ENCODE results near the gene TMX2. TPM values are rescaled to one million over a fixed set of nuclear protein-coding genes. Genes with fewer than 3 reads are reported as not detected.

Gene TMX2, protein sequence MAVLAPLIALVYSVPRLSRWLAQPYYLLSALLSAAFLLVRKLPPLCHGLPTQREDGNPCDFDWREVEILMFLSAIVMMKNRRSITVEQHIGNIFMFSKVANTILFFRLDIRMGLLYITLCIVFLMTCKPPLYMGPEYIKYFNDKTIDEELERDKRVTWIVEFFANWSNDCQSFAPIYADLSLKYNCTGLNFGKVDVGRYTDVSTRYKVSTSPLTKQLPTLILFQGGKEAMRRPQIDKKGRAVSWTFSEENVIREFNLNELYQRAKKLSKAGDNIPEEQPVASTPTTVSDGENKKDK
- 47.6 and 65.7 TPM in 2 replicates for total RNA-seq

DNA sequence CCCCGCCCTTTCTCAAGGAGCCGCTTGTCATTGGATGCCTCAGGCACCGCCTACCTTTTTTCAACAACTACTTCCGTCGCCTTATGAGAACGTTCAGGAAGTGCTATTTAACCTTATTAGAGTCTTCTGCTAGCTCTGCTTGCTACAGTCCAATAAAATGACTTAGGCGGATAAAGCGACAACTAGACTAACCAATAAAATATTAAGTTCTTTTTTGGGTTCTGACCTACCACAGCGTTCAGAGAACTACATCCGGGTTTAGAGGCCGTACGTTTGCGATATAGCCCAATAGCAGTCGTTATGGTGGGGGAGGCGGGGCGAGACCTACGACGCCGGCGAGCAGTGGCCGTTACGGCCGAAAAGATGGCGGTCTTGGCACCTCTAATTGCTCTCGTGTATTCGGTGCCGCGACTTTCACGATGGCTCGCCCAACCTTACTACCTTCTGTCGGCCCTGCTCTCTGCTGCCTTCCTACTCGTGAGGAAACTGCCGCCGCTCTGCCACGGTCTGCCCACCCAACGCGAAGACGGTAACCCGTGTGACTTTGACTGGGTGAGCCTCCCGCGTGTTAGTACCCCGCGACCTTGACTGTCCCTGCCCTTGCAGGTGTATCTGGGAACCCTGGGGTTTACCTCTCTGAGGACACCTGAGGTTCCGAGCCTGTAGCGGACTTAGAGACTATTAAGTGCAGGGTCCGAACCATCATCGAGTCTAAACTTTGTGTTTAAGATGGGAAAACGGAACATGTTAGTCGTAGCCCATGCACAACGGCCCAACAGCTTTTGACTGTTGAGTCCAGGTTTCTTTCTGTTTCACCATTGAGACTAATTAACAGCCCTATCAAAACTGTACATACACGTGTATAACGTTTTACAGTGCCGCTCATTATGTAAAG, at the start of gene TMX2:
TSS of gene TMX2 (plus strand) at position 338 of the 895 bp plus-strand sequence. CDS start at position 364, 26 bp downstream.

GRCh38 chr11:57667736-57668433, 44.5 kb upstream of the TMX2 start, which contains the start of gene ZDHHC5:
Gene ZDHHC5 (plus strand): TSS chr11:57668114. CDS start chr11:57673091, 4,977 bp downstream.

GRCh38 chr11:57711414-57712255, 758 bp upstream of the TMX2 start, which contains the start of gene MED19:
Gene MED19 (minus strand): TSS chr11:57712215. CDS start chr11:57712179, 36 bp downstream.

DNA sequence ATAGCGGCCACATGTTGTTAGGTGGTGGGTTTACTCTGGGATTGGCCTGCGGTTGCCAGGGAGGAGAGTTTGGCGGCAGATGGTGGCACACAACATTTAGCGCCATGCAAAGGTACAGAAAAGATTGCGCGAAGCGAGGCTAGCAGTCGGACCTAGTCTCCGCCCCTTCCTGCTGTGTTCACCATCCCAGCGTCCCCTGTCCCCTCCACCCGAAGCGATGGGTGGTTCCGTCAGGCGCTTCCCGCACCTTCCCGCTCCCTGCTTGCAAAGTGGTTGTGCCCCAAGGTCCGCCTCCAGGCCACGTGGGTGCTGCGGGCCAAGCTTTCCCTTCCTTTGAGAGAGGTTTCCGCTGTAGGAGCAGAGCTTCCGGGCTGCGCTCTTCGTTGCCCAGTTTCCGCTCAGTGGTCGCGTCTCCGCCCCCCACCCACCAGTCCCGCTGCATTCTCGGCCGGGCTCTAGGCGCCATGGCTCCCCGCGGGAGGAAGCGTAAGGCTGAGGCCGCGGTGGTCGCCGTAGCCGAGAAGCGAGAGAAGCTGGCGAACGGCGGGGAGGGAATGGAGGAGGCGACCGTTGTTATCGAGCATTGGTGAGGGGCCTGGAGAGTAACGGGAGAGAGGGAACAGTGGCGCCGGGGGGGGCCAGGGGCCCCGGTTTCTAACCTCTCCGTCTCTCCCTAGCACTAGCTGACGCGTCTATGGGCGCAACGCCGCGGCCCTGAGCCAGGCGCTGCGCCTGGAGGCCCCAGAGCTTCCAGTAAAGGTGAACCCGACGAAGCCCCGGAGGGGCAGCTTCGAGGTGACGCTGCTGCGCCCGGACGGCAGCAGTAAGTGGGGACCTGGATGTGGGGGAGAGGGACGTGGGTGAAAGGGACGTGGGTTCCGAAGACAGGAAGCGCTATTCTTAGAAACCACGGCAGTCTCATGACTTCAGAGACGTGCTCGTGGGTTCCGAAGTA, 29.0 kb downstream of the TMX2 start, which contains the start of gene SELENOH:
TSS of gene SELENOH (plus strand) at position 360 of the 955 bp plus-strand sequence. CDS start at position 465, 105 bp downstream.

DNA sequence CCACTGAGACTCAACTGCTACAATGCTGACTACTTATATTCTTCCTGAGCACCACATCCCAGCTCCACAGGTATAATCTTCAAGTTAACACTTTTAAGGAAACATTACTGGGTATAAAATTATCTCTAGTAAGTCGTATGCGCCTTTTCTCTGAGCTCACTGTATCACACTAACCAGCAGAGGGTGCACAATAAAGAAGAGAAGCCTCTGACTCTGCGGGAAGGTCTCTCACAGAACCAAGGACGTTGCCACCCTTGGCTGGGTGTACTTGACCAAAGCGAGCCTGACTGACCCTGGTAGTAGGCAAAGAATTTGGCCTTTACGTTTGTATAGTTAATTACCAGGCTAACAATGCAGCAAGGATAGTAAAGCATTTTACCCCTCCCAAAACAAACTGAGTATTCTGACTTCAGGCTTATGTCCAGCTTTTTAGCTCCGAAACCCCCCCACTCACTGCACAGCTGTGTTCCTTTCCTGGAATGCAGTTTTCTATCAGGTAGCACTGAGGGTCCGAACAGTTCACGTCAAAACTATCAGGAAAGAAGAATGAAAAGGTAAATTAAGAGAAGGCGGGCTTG, 39.4 kb downstream of the TMX2 start, which contains the start of gene BTBD18:
TSS of gene BTBD18 (minus strand) at position 144 of the 578 bp plus-strand sequence. CDS start 631 bp downstream, outside the sequence.

GRCh38 chr11:57761301-57762234, 49.2 kb downstream of the TMX2 start, which contains the start of gene CTNND1:
Gene CTNND1 (plus strand): TSS chr11:57761802. CDS start chr11:57791479, 29,677 bp downstream.

Other genes starting within 250 kb of the TMX2 start
- 0.79 and 2.1 TPM in 2 replicates for gene SLC43A1, start 196.9 kb upstream of the TMX2 start, total RNA-seq
- gene TIMM10, start 181.8 kb upstream of the TMX2 start, total RNA-seq: 66.0 and 89.9 TPM in 2 replicates
- not detected in 2 replicates for gene SMTNL1, start 175.0 kb upstream of the TMX2 start, total RNA-seq
- 4.6 and 4.9 TPM in 2 replicates for gene UBE2L6, start 144.9 kb upstream of the TMX2 start, total RNA-seq
- gene SERPING1, start 114.9 kb upstream of the TMX2 start, total RNA-seq: 0.42 and 1.1 TPM in 2 replicates
- not detected in 2 replicates for gene YPEL4, start 62.7 kb upstream of the TMX2 start, total RNA-seq
- gene CLP1, start 54.8 kb upstream of the TMX2 start, total RNA-seq: 14.5 and 16.4 TPM in 2 replicates
- 35.3 and 50.7 TPM in 2 replicates for gene ZDHHC5, start 44.5 kb upstream of the TMX2 start, total RNA-seq
- gene MED19, start 378 bp upstream of the TMX2 start, total RNA-seq: 7.3 and 18.8 TPM in 2 replicates
- gene SELENOH, start 28.9 kb downstream of the TMX2 start, total RNA-seq: 174 and 240 TPM in 2 replicates
- gene BTBD18, start 39.2 kb downstream of the TMX2 start, total RNA-seq: not detected in 2 replicates
- gene CTNND1, start 49.2 kb downstream of the TMX2 start, total RNA-seq: 151 and 171 TPM in 2 replicates